Neutrophil (primary cell): ENCODE measurements around the gene MASP1.

Source experiments
- H3K27ac ChIP-seq: fragments of 200-600 bp; sonication (generic); 2 replicates; pipeline ENCODE4 v1.5.1; 2016; ENCODE audit warnings: mild to moderate bottlenecking, moderate library complexity
- H3K27me3 ChIP-seq: fragments of 200-600 bp; sonication (generic); 2 replicates; pipeline ENCODE4 v1.6.0; 2016; ENCODE audit warnings: mild to moderate bottlenecking
- H3K36me3 ChIP-seq: fragments of 200-600 bp; sonication (generic); 2 replicates; pipeline ENCODE4 v1.5.1; 2017
- H3K4me1 ChIP-seq, 2 experiments: fragments of 200-600 bp in 1 of 2; sonication (generic) in 1 of 2; 1 replicate in 1 of 2; 2 replicates in 1 of 2; pipeline versions ENCODE4 v1.5.1 to v1.6.1; 2013 to 2016; ENCODE audit warnings: low read depth in 1 of 2, low read length in 1 of 2, mild to moderate bottlenecking in 1 of 2, moderate library complexity in 1 of 2; ENCODE audit not compliant: control insufficient read depth in 1 of 2, insufficient read depth in 1 of 2
- H3K4me3 ChIP-seq, 2 experiments: fragments of 200-600 bp in 1 of 2; sonication (generic) in 1 of 2; 1 replicate in 1 of 2; 2 replicates in 1 of 2; pipeline ENCODE4 v1.5.1; 2013 to 2016; ENCODE audit warnings: low read depth in 1 of 2, low read length in 1 of 2, mild to moderate bottlenecking in 1 of 2, moderate library complexity in 1 of 2
- H3K9me3 ChIP-seq: fragments of 200-600 bp; sonication (generic); 2 replicates; pipeline ENCODE4 v1.5.1; 2016
- TF ChIP-seq, protein P1 (sequence below): fragments of 200-600 bp; sonication (generic); IDR thresholded peaks from 2 replicates; pipeline ENCODE4 v1.5.1; 2016; ENCODE audit warnings: antibody characterized with exemption

Gene MASP1

GRCh38 chr3:187295316-187296034 is 3.9 kb upstream of the MASP1 start:
- no peaks in the 10 kb centered on the region for H3K9me3 ChIP-seq
- peaks cover 23% of the 10 kb centered on the region for H3K27me3 ChIP-seq
- no peak overlapping the region for H3K4me3 ChIP-seq
- TF ChIP-seq, protein P1, sequence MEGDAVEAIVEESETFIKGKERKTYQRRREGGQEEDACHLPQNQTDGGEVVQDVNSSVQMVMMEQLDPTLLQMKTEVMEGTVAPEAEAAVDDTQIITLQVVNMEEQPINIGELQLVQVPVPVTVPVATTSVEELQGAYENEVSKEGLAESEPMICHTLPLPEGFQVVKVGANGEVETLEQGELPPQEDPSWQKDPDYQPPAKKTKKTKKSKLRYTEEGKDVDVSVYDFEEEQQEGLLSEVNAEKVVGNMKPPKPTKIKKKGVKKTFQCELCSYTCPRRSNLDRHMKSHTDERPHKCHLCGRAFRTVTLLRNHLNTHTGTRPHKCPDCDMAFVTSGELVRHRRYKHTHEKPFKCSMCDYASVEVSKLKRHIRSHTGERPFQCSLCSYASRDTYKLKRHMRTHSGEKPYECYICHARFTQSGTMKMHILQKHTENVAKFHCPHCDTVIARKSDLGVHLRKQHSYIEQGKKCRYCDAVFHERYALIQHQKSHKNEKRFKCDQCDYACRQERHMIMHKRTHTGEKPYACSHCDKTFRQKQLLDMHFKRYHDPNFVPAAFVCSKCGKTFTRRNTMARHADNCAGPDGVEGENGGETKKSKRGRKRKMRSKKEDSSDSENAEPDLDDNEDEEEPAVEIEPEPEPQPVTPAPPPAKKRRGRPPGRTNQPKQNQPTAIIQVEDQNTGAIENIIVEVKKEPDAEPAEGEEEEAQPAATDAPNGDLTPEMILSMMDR = no peak
- no peaks in the 10 kb centered on the region for H3K4me1 ChIP-seq
- no peaks in the 10 kb centered on the region for H3K36me3 ChIP-seq
- H3K27ac ChIP-seq = no peak overlapping the region

GRCh38 chr3:187293516-187294430 is 2.2 kb upstream of the MASP1 start:
- H3K36me3 ChIP-seq = no peaks in the 10 kb centered on the region
- no peaks in the 10 kb centered on the region for H3K9me3 ChIP-seq
- no peak overlapping the region for H3K4me3 ChIP-seq
- TF ChIP-seq, protein P1 = no peak
- H3K27ac ChIP-seq = no peak overlapping the region
- H3K4me1 ChIP-seq = peaks cover 0 to under 1% of the 10 kb centered on the region in 2 experiments
- peaks cover 35% of the 10 kb centered on the region for H3K27me3 ChIP-seq

DNA sequence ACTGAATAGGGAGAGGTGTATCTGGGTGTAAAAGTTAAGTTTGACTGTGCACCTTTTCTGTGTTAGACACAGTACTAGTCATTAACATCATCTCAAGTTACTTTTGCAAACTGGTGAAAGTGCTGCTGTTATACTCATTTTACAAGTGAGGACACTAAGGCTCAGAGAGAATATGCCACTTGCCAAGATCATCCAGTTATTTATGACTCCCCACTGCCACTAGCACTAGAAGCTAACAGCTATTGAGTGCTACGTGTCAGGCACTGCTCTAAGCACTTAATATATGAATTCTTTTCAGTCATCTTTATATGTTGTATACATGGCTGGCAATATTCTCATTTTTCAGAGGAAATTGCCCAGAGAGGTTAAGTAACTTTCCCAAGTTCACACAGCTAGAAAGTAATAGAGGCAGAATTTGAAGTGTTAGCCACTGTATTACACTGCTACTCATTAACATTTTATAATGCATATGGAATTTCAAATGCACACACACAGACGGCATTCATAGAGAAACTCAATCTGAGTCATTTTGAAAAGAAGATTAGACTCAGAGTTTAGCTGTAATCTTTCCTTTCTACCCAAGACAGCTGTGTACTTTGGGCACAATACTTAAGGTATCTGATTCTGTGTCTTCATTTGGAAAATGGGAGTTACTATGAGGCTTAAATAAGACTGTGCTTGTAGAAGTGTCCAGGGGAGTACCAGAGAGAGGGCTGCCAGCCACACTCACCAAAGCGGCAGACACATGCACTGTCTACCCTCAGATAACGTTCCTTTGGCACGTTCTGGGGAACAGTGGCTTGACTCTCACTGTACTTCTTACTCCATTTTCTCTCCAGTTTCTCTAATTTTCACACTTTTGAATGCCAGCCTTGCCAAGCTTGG is 1.3 kb upstream of the MASP1 start:
- H3K9me3 ChIP-seq = no peaks in the 10 kb centered on the region
- no peak overlapping the region for H3K27ac ChIP-seq
- H3K4me3 ChIP-seq = no peak overlapping the region
- H3K36me3 ChIP-seq = no peaks in the 10 kb centered on the region
- peaks cover 0 to 4% of the 10 kb centered on the region in 2 experiments for H3K4me1 ChIP-seq
- TF ChIP-seq, protein P1 = no peak
- H3K27me3 ChIP-seq = peaks cover 35% of the 10 kb centered on the region

DNA sequence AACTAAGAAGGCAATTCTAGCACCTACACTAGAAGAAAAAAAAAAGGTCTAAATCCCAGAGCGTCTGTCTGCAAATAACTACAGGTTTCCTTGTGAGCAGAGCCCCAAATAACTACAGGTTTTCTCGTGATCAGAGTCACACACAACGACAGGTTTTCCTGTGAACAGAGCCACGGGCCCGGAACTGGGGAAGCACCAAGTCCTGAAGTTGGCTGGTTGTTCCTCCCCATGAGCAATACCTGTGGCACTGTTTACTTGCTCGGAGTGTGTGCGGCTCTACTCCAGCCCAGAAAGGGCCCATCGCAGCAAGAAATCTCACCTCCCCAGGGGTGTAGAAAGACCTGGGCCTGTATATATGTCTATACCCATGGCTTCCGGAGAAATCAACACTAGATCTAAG is 644 bp upstream of the MASP1 start:
- Histone ChIP-seq H3K9me3 (no peaks in the 10 kb centered on the region), H3K36me3 (no peaks in the 10 kb centered on the region), H3K4me1 (peaks cover 0 to 4% of the 10 kb centered on the region in 2 experiments), H3K27me3 (peaks cover 35% of the 10 kb centered on the region), H3K27ac (no peak overlapping the region), H3K4me3 (no peak overlapping the region)
- TF ChIP-seq, protein P1 = no peak

- no peaks in the 10 kb centered on the region for H3K9me3 ChIP-seq
- H3K27me3 ChIP-seq = peaks cover 35% of the 10 kb centered on the region
- TF ChIP-seq, protein P1 = no peak
- no peak overlapping the region for H3K27ac ChIP-seq
- H3K4me1 ChIP-seq = peaks cover 0 to 4% of the 10 kb centered on the region in 2 experiments
- H3K36me3 ChIP-seq = no peaks in the 10 kb centered on the region
- no peak overlapping the region for H3K4me3 ChIP-seq
These were observed 481 bp downstream of the MASP1 start for GRCh38 chr3:187291001-187291511.
